A549 (cell line): ENCODE measurements around the gene ARMS2.

Source experiments
- CBX2 ChIP-seq: fragments of 200-600 bp; sonication (generic); IDR thresholded peaks from 2 replicates; pipeline ENCODE4 v1.6.1; 2016; ENCODE audit warnings: low read depth, mild to moderate bottlenecking, borderline replicate concordance
- CEBPB ChIP-seq, 2 experiments: fragments of >200 bp in 1 of 2; sonication (Bioruptor Twin) in 1 of 2; formaldehyde crosslinking in 1 of 2; IDR thresholded peaks; 2 replicates each; pipeline ENCODE4 v1.6.1; 2012 to 2016
- CHD4 ChIP-seq: fragments of 200-600 bp; sonication (generic); IDR thresholded peaks from 2 replicates; pipeline ENCODE4 v1.6.1; 2016; ENCODE audit warnings: antibody characterized with exemption, mild to moderate bottlenecking, borderline replicate concordance
- CTCF ChIP-seq: fragments of >200 bp; sonication (Bioruptor Twin); formaldehyde crosslinking; IDR thresholded peaks from 3 replicates; pipeline ENCODE4 v1.5.1; 2016
- EP300 ChIP-seq, 2 experiments: fragments of >200 bp; sonication (Bioruptor Twin); formaldehyde crosslinking; IDR thresholded peaks; 2 replicates in 1 of 2; 3 replicates in 1 of 2; pipeline ENCODE4 v1.6.1; 2016 to 2017
- JUNB ChIP-seq: fragments of >200 bp; sonication (Bioruptor Twin); formaldehyde crosslinking; IDR thresholded peaks from 2 replicates; pipeline ENCODE4 v1.6.1; 2016
- NFE2L2 ChIP-seq: fragments of 150-350 bp; conservative IDR thresholded peaks from 2 replicates; pipeline ENCODE4 v1.6.1; 2014; ENCODE audit warnings: low read length
- TF ChIP-seq, protein P1 (sequence below): fragments of 150-350 bp; IDR thresholded peaks from 2 replicates; pipeline ENCODE4 v1.6.1; 2014; ENCODE audit warnings: low read depth, mild to moderate bottlenecking, low read length
- TF ChIP-seq, protein P2 (sequence below): fragments of >200 bp; sonication (Bioruptor Twin); formaldehyde crosslinking; IDR thresholded peaks from 3 replicates; pipeline ENCODE4 v1.6.1; 2016

GRCh38 chr10:122504610-122504950 is 50.1 kb downstream of the ARMS2 start:
- TF ChIP-seq CEBPB (IDR thresholded peaks at IDR 0.05), result no peak
- no peak for TF ChIP-seq CBX2
- TF ChIP-seq CTCF, result no peak
- TF ChIP-seq, protein P1, sequence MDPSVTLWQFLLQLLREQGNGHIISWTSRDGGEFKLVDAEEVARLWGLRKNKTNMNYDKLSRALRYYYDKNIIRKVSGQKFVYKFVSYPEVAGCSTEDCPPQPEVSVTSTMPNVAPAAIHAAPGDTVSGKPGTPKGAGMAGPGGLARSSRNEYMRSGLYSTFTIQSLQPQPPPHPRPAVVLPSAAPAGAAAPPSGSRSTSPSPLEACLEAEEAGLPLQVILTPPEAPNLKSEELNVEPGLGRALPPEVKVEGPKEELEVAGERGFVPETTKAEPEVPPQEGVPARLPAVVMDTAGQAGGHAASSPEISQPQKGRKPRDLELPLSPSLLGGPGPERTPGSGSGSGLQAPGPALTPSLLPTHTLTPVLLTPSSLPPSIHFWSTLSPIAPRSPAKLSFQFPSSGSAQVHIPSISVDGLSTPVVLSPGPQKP, result no peak
- TF ChIP-seq, protein P2, sequence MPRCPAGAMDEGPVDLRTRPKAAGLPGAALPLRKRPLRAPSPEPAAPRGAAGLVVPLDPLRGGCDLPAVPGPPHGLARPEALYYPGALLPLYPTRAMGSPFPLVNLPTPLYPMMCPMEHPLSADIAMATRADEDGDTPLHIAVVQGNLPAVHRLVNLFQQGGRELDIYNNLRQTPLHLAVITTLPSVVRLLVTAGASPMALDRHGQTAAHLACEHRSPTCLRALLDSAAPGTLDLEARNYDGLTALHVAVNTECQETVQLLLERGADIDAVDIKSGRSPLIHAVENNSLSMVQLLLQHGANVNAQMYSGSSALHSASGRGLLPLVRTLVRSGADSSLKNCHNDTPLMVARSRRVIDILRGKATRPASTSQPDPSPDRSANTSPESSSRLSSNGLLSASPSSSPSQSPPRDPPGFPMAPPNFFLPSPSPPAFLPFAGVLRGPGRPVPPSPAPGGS, result no peak
- TF ChIP-seq EP300 (IDR thresholded peaks at IDR 0.05), result no peak
- TF ChIP-seq NFE2L2, result no peak
- TF ChIP-seq JUNB, result no peak
- TF ChIP-seq CHD4, result no peak
